K562 (cell line): Measurements from ENCODE around the gene USP5. TPM values are rescaled to one million over a fixed set of nuclear protein-coding genes. Genes with fewer than 3 reads are reported as not detected.
A peak's percentile ranks its signal among the peaks of the same experiment; 100 is the strongest.

Source experiments
- ADNP ChIP-seq: fragments of 200-800 bp; sonication (Bioruptor generic); IDR thresholded peaks from 2 replicates; pipeline ENCODE4 v1.6.1; 2016; ENCODE audit warnings: missing genetic modification characterization, missing compliant biosample characterization
- CREB3 ChIP-seq: fragments of 450-650 bp; conservative IDR thresholded peaks from 2 replicates; pipeline ENCODE4 v1.6.1; 2016; ENCODE audit warnings: missing genetic modification characterization, low read depth, mild to moderate bottlenecking, missing compliant biosample characterization, moderate library complexity
- ELK3 ChIP-seq: fragments of 450-650 bp; formaldehyde crosslinking; IDR thresholded peaks from 2 replicates; pipeline ENCODE4 v1.4.0; 2020; ENCODE audit warnings: mild to moderate bottlenecking
- ERF ChIP-seq: fragments of 450-650 bp; formaldehyde crosslinking; IDR thresholded peaks from 2 replicates; pipeline ENCODE4 v1.4.0; 2020; ENCODE audit warnings: mild to moderate bottlenecking, mixed read lengths
- ESRRB ChIP-seq: fragments of 250-450 bp; sonication (Bioruptor Pico); IDR thresholded peaks from 2 replicates; pipeline ENCODE4 v1.5.0; 2020; ENCODE audit warnings: mild to moderate bottlenecking, moderate library complexity, borderline replicate concordance
- FOXA3 ChIP-seq, 2 experiments: fragments of 450-650 bp in 1 of 2; sonication (generic) in 1 of 2; formaldehyde crosslinking; IDR thresholded peaks in 1 of 2; conservative IDR thresholded peaks in 1 of 2; 2 replicates each; pipeline versions ENCODE4 v1.4.0 to v1.8.0; 2020 to 2022; ENCODE audit warnings: mild to moderate bottlenecking in 2 of 2, missing genetic modification reagents in 1 of 2
- FOXK1 ChIP-seq: sonication (generic); formaldehyde crosslinking; IDR thresholded peaks from 2 replicates; pipeline ENCODE4 v1.8.0; 2022; ENCODE audit warnings: missing genetic modification reagents, mild to moderate bottlenecking, borderline replicate concordance
- MIER1 ChIP-seq: fragments of 450-650 bp; IDR thresholded peaks from 2 replicates; pipeline ENCODE4 v1.6.1; 2016; ENCODE audit warnings: antibody characterized with exemption, mild to moderate bottlenecking, low read depth
- MXD1 ChIP-seq: fragments of 250-450 bp; sonication (Bioruptor Pico); IDR thresholded peaks from 2 replicates; pipeline ENCODE4 v1.8.0; 2021; ENCODE audit warnings: borderline replicate concordance, mild to moderate bottlenecking, moderate library complexity; ENCODE audit not compliant: poor library complexity, severe bottlenecking
- NCOR1 ChIP-seq: fragments of 450-650 bp; IDR thresholded peaks from 2 replicates; pipeline ENCODE4 v1.6.1; 2016; ENCODE audit warnings: mild to moderate bottlenecking, moderate library complexity
- NEUROD1 ChIP-seq: fragments of 150-350 bp; IDR thresholded peaks from 2 replicates; pipeline ENCODE4 v1.6.1; 2014; ENCODE audit warnings: borderline replicate concordance, low read length, low read depth; ENCODE audit not compliant: partially characterized antibody
- NFE2L1 ChIP-seq: fragments of 450-650 bp; IDR thresholded peaks from 2 replicates; pipeline ENCODE4 v1.6.1; 2016; ENCODE audit warnings: missing genetic modification characterization, low read depth, mild to moderate bottlenecking, missing compliant biosample characterization, moderate library complexity, borderline replicate concordance
- POLR3G ChIP-seq: IDR thresholded peaks from 2 replicates; pipeline ENCODE4 v1.6.1; 2011; ENCODE audit not compliant: insufficient read length, insufficient replicate concordance; ENCODE audit errors: extremely low read depth
- PPARD ChIP-seq: fragments of 250-450 bp; sonication (Bioruptor Pico); IDR thresholded peaks from 2 replicates; pipeline ENCODE4 v1.8.0; 2022; ENCODE audit warnings: inconsistent platforms, mild to moderate bottlenecking, moderate library complexity
- PTTG1 ChIP-seq: fragments of 450-650 bp; IDR thresholded peaks from 2 replicates; pipeline ENCODE4 v1.6.1; 2016; ENCODE audit warnings: low read depth, mild to moderate bottlenecking, missing genetic modification characterization, missing compliant biosample characterization
- RAD21 ChIP-seq, 2 experiments: fragments of 250-450 bp in 1 of 2; fragments of 450-650 bp in 1 of 2; sonication (Bioruptor Pico) in 1 of 2; formaldehyde crosslinking in 1 of 2; IDR thresholded peaks in 1 of 2; conservative IDR thresholded peaks in 1 of 2; 2 replicates each; pipeline versions ENCODE4 v1.4.0 to v1.8.0; 2020 to 2022; ENCODE audit warnings: mild to moderate bottlenecking in 2 of 2, moderate library complexity in 1 of 2
- RBM39 ChIP-seq: fragments of 200-400 bp; formaldehyde crosslinking; optimal IDR thresholded peaks from 2 replicates; pipeline ENCODE3; 2018; ENCODE audit warnings: low read depth, low read length
- RNF219 ChIP-seq: fragments of 250-450 bp; sonication (Bioruptor Pico); IDR thresholded peaks from 2 replicates; pipeline ENCODE4 v1.5.0; 2022; ENCODE audit warnings: mild to moderate bottlenecking
- THRAP3 ChIP-seq: fragments of 450-650 bp; IDR thresholded peaks from 2 replicates; pipeline ENCODE4 v1.6.1; 2016; ENCODE audit warnings: mild to moderate bottlenecking, inconsistent platforms, borderline replicate concordance
- ZBED1 ChIP-seq: IDR thresholded peaks from 2 replicates; pipeline ENCODE4 v1.6.1; 2014
- ZNF140 ChIP-seq: fragments of 250-450 bp; sonication (Bioruptor Pico); IDR thresholded peaks from 2 replicates; pipeline ENCODE4 v1.8.0; 2021; ENCODE audit warnings: moderate library complexity, mild to moderate bottlenecking, inconsistent platforms
- polyA plus RNA-seq, 8 experiments: library from polyadenylated mRNA; depleted of rRNA in 4 of 8; stranded (reverse) in 5 of 8; unstranded in 3 of 8; fragments of >200 nt; fragmentation: Nextera tagmentation in 2 of 8; fragmentation: Illumina TruSeq in 1 of 8; extraction: Ambion mirVana in 2 of 8; extraction: Trizol in 1 of 8; gene quantifications; 2 replicates each; pipeline versions ENCODE4 v1.2.1 to v1.2.3, GENCODE V29; 2011 to 2014; ENCODE audit warnings: inconsistent platforms in 1 of 8, missing spikeins in 1 of 8
- total RNA-seq, 7 experiments: library from RNA; depleted of rRNA in 6 of 7; stranded (reverse); fragments of >200 nt in 6 of 7; fragmentation: Illumina TruSeq in 2 of 7; extraction: Trizol in 2 of 7; gene quantifications; 2 replicates each; pipeline versions ENCODE4 v1.2.1 to v1.2.3, GENCODE V29; 2011 to 2021; ENCODE audit warnings: low replicate concordance in 1 of 7

USP5 gene
- total and polyA plus RNA-seq, 9 of the 15 experiments (the other 6 are each of a cell fraction or from before 2014, with no cell fraction given): 1.4 to 107 (median 48.6) TPM

GRCh38 chr12:6843118-6843902, 8.6 kb upstream of the USP5 start (continued):
- no peak for TF ChIP-seq FOXA3 (CRISPR knock-in tag; conservative IDR thresholded peaks at IDR 0.05 in 1 of 2, IDR thresholded peaks at IDR 0.05 in 1 of 2)
- no peak for TF ChIP-seq ESRRB
- no peak for TF ChIP-seq NCOR1
- no peak for TF ChIP-seq FOXK1 (CRISPR knock-in tag)
- TF ChIP-seq POLR3G: no peak
- no peak for TF ChIP-seq NEUROD1
- no peak for TF ChIP-seq PTTG1 (tag)
- TF ChIP-seq RBM39: no peak
- no peak for TF ChIP-seq THRAP3
- no peak for TF ChIP-seq MXD1 (CRISPR knock-in tag)
- TF ChIP-seq RAD21 (CRISPR knock-in tag; conservative IDR thresholded peaks at IDR 0.05 in 1 of 2, IDR thresholded peaks at IDR 0.05 in 1 of 2): peak in 1 of 2 experiments; percentile 40; a peak in 2 of 4 replicates
- no peak for TF ChIP-seq RNF219 (CRISPR knock-in tag)
- no peak for TF ChIP-seq ERF
- no peak for TF ChIP-seq CREB3
- no peak for TF ChIP-seq ELK3 (CRISPR knock-in tag)
- no peak for TF ChIP-seq ZNF140
- no peak for TF ChIP-seq NFE2L1
- no peak for TF ChIP-seq MIER1
- no peak for TF ChIP-seq ADNP (tag)
- TF ChIP-seq PPARD (CRISPR knock-in tag): no peak
- TF ChIP-seq ZBED1: no peak
